H1 (cell line): Measurements from ENCODE around the gene OSBP2. TPM values are rescaled to one million over a fixed set of nuclear protein-coding genes. Genes with fewer than 3 reads are reported as not detected.

ENCODE experiments used
- ASH2L ChIP-seq: fragments of 200-600, 300-600 bp; sonication (generic); IDR thresholded peaks from one replicate; pipeline ENCODE4 v1.7.1; 2017; ENCODE audit warnings: low read length
- BRCA1 ChIP-seq: IDR thresholded peaks from 2 replicates; pipeline ENCODE4 v1.6.1; 2012; ENCODE audit warnings: low read depth, low read length, improper control_type of control experiment
- CBX5 ChIP-seq: fragments of 300-800, 300-1000 bp; sonication (generic); IDR thresholded peaks from 2 replicates; pipeline ENCODE4 v1.7.1; 2016; ENCODE audit warnings: antibody characterized with exemption, low read length, low read depth
- EZH2 ChIP-seq: fragments of 200-600 bp; sonication (generic); IDR thresholded peaks from 2 replicates; pipeline ENCODE4 v1.7.1; 2012; ENCODE audit warnings: low read depth, mild to moderate bottlenecking, moderate library complexity, low read length, inconsistent platforms; ENCODE audit not compliant: severe bottlenecking
- NRF1 ChIP-seq: IDR thresholded peaks from 2 replicates; pipeline ENCODE4 v1.6.1; 2011; ENCODE audit warnings: mild to moderate bottlenecking, low read depth, low read length, improper control_type of control experiment
- PHF8 ChIP-seq: fragments of 200-600 bp; sonication (generic); conservative IDR thresholded peaks from 2 replicates; pipeline ENCODE4 v1.7.1; 2012; ENCODE audit warnings: low read depth, mild to moderate bottlenecking, inconsistent platforms, low read length, moderate library complexity
- SRF ChIP-seq: IDR thresholded peaks from 2 replicates; pipeline ENCODE4 v1.6.1; 2011; ENCODE audit warnings: mild to moderate bottlenecking, low read depth, low read length, moderate library complexity
- TAF7 ChIP-seq: optimal IDR thresholded peaks from 2 replicates; pipeline ENCODE3; 2011; ENCODE audit warnings: low read depth, mild to moderate bottlenecking, inconsistent platforms, low read length, moderate library complexity, borderline replicate concordance
- TEAD4 ChIP-seq: IDR thresholded peaks from 2 replicates; pipeline ENCODE4 v1.6.1; 2012; ENCODE audit warnings: low read depth, low read length, inconsistent platforms, mixed read lengths
- polyA plus RNA-seq, 7 experiments: library from polyadenylated mRNA; depleted of rRNA in 3 of 7; stranded (reverse) in 5 of 7; unstranded in 2 of 7; fragments of >200 nt in 5 of 7; fragments of 200-250 nt in 2 of 7; gene quantifications; 1 replicate in 5 of 7; 2 replicates in 1 of 7; 4 replicates in 1 of 7; pipeline versions ENCODE4 v1.2.1 to v1.2.3, GENCODE V29; 2011 to 2013; ENCODE audit warnings: missing spikeins in 2 of 7, mixed read lengths in 2 of 7
- total RNA-seq: library from RNA; stranded (reverse); fragmentation: NEBNext Ultra II Directional; extraction: Animal tissue kit (Norgen Biotek cat#: 25700); gene quantifications from 2 replicates; pipeline ENCODE4 v1.2.1, GENCODE V29; 2021
- TF ChIP-seq, protein P1 (sequence below): fragments of 300-600 bp; sonication (generic); IDR thresholded peaks from 2 replicates; pipeline ENCODE4 v1.7.1; 2012; ENCODE audit warnings: low read length, moderate library complexity, mild to moderate bottlenecking, inconsistent platforms; ENCODE audit not compliant: insufficient replicate concordance
- TF ChIP-seq, protein P2 (sequence below): IDR thresholded peaks from 2 replicates; pipeline ENCODE4 v1.6.1; 2011; ENCODE audit warnings: low read depth, mild to moderate bottlenecking, low read length; ENCODE audit not compliant: insufficient read depth

Gene OSBP2
- total and polyA plus RNA-seq, 2 of the 8 experiments (the other 6 are each of a cell fraction or from before 2014, with no cell fraction given), result 3.4 to 3.7 TPM

DNA sequence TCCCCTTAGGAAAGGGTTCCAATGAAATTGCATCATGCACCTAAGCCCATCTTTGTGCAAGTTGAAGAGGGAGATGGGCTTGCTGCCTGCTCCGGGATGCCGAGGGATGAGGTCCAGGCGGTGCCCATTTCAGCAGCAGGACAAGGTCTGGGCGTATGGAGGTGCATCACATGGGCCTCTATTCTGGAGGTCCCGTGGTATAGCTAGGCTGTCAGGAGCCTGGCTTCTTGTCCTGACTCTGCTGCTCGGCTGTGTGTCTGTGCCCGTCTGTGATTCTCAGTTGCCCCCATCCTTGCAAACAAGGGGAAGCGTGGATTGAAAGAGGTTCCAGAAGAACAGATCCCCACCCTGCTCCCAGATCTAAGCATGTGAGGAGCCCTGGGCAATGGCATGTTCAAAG lies 130.0 kb downstream of the OSBP2 start (continued):
- TF ChIP-seq, protein P1, sequence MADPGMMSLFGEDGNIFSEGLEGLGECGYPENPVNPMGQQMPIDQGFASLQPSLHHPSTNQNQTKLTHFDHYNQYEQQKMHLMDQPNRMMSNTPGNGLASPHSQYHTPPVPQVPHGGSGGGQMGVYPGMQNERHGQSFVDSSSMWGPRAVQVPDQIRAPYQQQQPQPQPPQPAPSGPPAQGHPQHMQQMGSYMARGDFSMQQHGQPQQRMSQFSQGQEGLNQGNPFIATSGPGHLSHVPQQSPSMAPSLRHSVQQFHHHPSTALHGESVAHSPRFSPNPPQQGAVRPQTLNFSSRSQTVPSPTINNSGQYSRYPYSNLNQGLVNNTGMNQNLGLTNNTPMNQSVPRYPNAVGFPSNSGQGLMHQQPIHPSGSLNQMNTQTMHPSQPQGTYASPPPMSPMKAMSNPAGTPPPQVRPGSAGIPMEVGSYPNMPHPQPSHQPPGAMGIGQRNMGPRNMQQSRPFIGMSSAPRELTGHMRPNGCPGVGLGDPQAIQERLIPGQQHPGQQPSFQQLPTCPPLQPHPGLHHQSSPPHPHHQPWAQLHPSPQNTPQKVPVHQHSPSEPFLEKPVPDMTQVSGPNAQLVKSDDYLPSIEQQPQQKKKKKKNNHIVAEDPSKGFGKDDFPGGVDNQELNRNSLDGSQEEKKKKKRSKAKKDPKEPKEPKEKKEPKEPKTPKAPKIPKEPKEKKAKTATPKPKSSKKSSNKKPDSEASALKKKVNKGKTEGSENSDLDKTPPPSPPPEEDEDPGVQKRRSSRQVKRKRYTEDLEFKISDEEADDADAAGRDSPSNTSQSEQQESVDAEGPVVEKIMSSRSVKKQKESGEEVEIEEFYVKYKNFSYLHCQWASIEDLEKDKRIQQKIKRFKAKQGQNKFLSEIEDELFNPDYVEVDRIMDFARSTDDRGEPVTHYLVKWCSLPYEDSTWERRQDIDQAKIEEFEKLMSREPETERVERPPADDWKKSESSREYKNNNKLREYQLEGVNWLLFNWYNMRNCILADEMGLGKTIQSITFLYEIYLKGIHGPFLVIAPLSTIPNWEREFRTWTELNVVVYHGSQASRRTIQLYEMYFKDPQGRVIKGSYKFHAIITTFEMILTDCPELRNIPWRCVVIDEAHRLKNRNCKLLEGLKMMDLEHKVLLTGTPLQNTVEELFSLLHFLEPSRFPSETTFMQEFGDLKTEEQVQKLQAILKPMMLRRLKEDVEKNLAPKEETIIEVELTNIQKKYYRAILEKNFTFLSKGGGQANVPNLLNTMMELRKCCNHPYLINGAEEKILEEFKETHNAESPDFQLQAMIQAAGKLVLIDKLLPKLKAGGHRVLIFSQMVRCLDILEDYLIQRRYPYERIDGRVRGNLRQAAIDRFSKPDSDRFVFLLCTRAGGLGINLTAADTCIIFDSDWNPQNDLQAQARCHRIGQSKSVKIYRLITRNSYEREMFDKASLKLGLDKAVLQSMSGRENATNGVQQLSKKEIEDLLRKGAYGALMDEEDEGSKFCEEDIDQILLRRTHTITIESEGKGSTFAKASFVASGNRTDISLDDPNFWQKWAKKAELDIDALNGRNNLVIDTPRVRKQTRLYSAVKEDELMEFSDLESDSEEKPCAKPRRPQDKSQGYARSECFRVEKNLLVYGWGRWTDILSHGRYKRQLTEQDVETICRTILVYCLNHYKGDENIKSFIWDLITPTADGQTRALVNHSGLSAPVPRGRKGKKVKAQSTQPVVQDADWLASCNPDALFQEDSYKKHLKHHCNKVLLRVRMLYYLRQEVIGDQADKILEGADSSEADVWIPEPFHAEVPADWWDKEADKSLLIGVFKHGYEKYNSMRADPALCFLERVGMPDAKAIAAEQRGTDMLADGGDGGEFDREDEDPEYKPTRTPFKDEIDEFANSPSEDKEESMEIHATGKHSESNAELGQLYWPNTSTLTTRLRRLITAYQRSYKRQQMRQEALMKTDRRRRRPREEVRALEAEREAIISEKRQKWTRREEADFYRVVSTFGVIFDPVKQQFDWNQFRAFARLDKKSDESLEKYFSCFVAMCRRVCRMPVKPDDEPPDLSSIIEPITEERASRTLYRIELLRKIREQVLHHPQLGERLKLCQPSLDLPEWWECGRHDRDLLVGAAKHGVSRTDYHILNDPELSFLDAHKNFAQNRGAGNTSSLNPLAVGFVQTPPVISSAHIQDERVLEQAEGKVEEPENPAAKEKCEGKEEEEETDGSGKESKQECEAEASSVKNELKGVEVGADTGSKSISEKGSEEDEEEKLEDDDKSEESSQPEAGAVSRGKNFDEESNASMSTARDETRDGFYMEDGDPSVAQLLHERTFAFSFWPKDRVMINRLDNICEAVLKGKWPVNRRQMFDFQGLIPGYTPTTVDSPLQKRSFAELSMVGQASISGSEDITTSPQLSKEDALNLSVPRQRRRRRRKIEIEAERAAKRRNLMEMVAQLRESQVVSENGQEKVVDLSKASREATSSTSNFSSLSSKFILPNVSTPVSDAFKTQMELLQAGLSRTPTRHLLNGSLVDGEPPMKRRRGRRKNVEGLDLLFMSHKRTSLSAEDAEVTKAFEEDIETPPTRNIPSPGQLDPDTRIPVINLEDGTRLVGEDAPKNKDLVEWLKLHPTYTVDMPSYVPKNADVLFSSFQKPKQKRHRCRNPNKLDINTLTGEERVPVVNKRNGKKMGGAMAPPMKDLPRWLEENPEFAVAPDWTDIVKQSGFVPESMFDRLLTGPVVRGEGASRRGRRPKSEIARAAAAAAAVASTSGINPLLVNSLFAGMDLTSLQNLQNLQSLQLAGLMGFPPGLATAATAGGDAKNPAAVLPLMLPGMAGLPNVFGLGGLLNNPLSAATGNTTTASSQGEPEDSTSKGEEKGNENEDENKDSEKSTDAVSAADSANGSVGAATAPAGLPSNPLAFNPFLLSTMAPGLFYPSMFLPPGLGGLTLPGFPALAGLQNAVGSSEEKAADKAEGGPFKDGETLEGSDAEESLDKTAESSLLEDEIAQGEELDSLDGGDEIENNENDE, result no peak
- TF ChIP-seq ASH2L (no peak), TEAD4 (no peak), SRF (no peak), BRCA1 (no peak), TAF7 (no peak), PHF8 (no peak), NRF1 (no peak), CBX5 (no peak), EZH2 (no peak)
- TF ChIP-seq, protein P2, sequence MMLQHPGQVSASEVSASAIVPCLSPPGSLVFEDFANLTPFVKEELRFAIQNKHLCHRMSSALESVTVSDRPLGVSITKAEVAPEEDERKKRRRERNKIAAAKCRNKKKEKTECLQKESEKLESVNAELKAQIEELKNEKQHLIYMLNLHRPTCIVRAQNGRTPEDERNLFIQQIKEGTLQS, result no peak
